ENCODE measurements around the gene CD81.

CD81 gene

GRCh38 chr11:2406451-2406850, 29.3 kb downstream of the CD81 start:
- TF ChIP-seq, protein P1, sequence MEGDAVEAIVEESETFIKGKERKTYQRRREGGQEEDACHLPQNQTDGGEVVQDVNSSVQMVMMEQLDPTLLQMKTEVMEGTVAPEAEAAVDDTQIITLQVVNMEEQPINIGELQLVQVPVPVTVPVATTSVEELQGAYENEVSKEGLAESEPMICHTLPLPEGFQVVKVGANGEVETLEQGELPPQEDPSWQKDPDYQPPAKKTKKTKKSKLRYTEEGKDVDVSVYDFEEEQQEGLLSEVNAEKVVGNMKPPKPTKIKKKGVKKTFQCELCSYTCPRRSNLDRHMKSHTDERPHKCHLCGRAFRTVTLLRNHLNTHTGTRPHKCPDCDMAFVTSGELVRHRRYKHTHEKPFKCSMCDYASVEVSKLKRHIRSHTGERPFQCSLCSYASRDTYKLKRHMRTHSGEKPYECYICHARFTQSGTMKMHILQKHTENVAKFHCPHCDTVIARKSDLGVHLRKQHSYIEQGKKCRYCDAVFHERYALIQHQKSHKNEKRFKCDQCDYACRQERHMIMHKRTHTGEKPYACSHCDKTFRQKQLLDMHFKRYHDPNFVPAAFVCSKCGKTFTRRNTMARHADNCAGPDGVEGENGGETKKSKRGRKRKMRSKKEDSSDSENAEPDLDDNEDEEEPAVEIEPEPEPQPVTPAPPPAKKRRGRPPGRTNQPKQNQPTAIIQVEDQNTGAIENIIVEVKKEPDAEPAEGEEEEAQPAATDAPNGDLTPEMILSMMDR (IDR thresholded peaks at IDR 0.05; ENCODE audit: low read depth, low read length, missing control alignments), result no peak
- no peak for DNase-seq (ENCODE audit: extremely low read depth, low read depth)
- no peak overlapping the region for H3K4me3 ChIP-seq (replicated peaks; ENCODE audit: low read depth, low read length)

DNA sequence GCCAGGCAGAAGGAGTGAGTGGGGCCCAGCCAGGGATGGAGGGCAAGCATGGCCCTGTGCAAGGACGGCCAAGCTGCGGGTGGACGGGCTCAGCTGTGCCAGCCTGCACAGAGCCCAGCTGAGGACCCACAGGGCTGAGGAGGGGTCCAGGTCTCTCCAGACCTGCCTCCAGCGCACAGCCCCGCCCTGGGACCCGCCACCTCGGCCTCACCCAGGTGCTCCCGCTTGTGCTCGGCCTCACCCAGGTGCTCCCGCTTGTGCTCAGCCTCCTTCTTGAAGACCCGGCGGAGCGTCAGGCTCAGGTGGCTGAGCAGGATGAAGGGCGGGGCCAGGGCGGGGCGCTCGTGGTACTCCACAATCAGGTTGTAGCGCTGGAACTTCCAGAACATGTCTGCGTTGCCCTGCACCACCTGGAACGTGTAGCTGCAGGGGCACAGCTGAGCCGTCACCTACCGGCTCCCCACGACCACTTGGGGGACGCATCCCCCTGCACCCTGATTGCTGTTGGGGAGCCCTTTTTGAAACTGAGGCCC, 29.8 kb downstream of the CD81 start:
- no peak for DNase-seq (ENCODE audit: extremely low read depth, low read depth)
- TF ChIP-seq, protein P1 (IDR thresholded peaks at IDR 0.05; ENCODE audit: low read depth, low read length, missing control alignments), result no peak
- H3K4me3 ChIP-seq (replicated peaks; ENCODE audit: low read depth, low read length), result no peak overlapping the region

- TF ChIP-seq, protein P1 (IDR thresholded peaks at IDR 0.05; ENCODE audit: low read depth, low read length, missing control alignments), result no peak
- no peak overlapping the region for H3K4me3 ChIP-seq (replicated peaks; ENCODE audit: low read depth, low read length)
- no peak for DNase-seq (ENCODE audit: extremely low read depth, low read depth)
These were observed 31.6 kb downstream of the CD81 start for GRCh38 chr11:2408671-2409070.

- no peak overlapping the region for H3K4me3 ChIP-seq (replicated peaks; ENCODE audit: low read depth, low read length)
- DNase-seq (ENCODE audit: extremely low read depth, low read depth), result no peak
- TF ChIP-seq, protein P1 (IDR thresholded peaks at IDR 0.05; ENCODE audit: low read depth, low read length, missing control alignments), result no peak
These were observed 32.0 kb downstream of the CD81 start for GRCh38 chr11:2409126-2409525.

DNA sequence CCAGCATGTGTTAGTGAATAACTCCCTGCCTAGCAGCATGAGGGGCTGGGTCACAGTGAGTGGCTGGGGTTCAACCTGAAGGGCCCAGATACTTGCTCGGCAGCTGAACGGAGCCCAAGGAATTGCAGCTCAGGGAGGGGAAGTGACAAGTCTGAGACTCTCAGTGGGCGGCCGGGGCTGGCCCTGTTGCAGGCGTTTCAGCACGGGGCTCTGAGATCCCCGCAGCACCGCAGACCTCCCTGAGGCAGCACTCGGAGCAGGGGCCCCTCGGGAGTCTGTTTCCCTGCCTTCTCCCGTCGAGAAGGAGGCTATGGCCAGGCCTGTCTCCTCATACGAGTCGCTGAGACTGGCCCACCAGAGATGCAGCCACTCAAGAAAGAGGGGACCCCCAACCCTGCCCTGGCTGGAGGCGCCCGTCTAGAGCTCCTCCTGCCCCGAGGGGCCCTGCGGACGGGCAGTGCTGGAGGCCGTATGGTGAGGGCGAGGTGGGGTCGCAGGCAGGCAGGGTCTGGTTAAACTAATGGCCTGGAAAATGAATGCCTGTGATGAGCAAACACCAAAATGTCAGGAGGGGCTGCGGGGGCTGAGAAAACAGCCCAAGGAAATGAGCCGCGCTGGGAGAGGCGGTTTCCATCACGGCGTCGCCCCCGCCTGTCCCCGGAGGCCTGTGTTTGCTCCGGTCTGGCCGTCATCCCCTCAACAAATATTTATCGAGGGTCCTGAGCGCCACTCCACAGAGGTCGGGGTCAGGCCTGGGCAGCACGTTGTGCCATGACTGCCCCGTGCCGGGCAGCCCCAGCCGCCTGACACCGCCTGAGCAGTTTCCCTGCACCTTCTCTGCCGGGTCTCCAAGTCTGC, 32.7 kb downstream of the CD81 start:
- H3K4me3 ChIP-seq (replicated peaks; ENCODE audit: low read depth, low read length), result no peak overlapping the region
- TF ChIP-seq, protein P1 (IDR thresholded peaks at IDR 0.05; ENCODE audit: low read depth, low read length, missing control alignments), result no peak
- no peak for DNase-seq (ENCODE audit: extremely low read depth, low read depth)

GRCh38 chr11:2410616-2411015, 33.5 kb downstream of the CD81 start:
- TF ChIP-seq, protein P1 (IDR thresholded peaks at IDR 0.05; ENCODE audit: low read depth, low read length, missing control alignments), result no peak
- DNase-seq (ENCODE audit: extremely low read depth, low read depth), result no peak
- no peak overlapping the region for H3K4me3 ChIP-seq (replicated peaks; ENCODE audit: low read depth, low read length)

All from HFF-Myc (cell line).